Nephron progenitor cell (in vitro differentiated cells): ENCODE results near the gene ANKRD30B.
"Not testable (repeated sequence)": the region's sequence is repeated elsewhere in the genome, so short reads cannot be mapped to it uniquely, and the experiment has no call there.

ENCODE experiments used
- DNase-seq: peaks from one replicate; pipeline ENCODE4 v3.0.0; 2021
- H3K27ac Mint-ChIP-seq: 2 replicates; pipeline ENCODE4 v1.8.0; 2021; ENCODE audit warnings: mild to moderate bottlenecking, moderate library complexity, mixed read lengths
- H3K27me3 Mint-ChIP-seq: 2 replicates; pipeline ENCODE4 v1.8.0; 2021; ENCODE audit warnings: mild to moderate bottlenecking, low read depth, mixed read lengths; ENCODE audit not compliant: poor library complexity
- H3K36me3 Mint-ChIP-seq: 2 replicates; pipeline ENCODE4 v1.8.0; 2021; ENCODE audit warnings: low read depth, mixed read lengths
- H3K4me1 Mint-ChIP-seq: 2 replicates; pipeline ENCODE4 v1.8.0; 2021; ENCODE audit warnings: mixed read lengths
- H3K4me3 Mint-ChIP-seq: 2 replicates; pipeline ENCODE4 v1.8.0; 2021; ENCODE audit warnings: mild to moderate bottlenecking, moderate library complexity, mixed read lengths
- H3K9me3 Mint-ChIP-seq: 2 replicates; pipeline ENCODE4 v1.8.0; 2021; ENCODE audit warnings: mild to moderate bottlenecking, moderate library complexity, mixed read lengths
- CTCF ChIP-seq: fragments of 200-600 bp; sonication (generic); IDR thresholded peaks from 2 replicates; pipeline ENCODE4 v1.5.0; 2021; ENCODE audit warnings: antibody characterized with exemption

The ANKRD30B gene

DNA sequence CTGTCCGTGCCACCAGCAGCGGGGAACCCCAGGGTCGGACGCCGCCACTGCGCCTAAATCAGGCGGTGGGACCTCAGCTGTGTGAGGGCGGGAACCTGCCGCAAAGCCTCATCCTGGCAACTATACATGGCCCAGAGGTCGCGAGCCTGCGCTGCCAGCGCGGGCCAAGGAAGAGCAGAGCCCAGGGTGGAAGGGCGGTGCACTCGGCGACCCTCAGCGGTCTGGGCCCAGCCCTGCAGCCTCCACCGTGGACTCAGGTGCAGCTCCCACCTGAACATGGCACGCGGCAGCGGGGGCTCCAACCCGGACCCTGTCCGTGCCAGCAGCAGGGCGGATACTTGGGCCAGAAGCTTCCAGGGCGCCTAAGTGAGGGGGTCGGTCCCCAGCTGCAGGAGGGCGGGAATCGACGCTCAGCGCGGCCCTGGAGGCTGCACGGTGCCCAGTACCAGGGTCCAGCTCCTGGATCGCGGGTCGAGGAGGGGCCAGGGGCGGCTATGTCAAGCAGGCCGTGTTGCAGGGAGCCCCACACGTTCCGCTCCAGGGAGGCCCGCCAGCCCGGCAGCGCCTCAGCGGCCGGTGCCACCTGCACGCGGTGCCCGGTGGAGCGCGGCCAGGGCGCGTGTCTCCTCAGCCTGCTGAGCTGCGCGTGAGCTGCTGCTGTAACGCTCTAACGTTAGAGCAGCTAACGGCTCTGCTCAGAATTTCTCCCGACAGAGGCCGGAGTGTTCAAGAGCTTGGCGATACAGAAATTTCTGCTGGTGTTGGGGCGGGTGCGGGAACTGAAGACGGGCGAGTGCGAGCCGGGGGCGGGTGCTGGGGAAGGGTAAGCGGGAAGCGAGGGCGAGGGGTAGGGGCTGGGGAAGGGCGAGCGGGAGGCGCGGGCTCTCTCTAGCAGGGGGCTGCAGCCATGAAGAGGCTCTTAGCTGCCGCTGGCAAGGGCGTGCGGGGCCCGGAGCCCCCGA lies at the start of gene ANKRD30B:
ANKRD30B (plus strand) TSS at position 660 of the 962 bp plus-strand sequence; CDS start at position 908, 248 bp downstream.
- no peak for TF ChIP-seq CTCF
- no peaks in the 10 kb centered on the region for H3K36me3 Mint-ChIP-seq
- H3K27ac Mint-ChIP-seq, result no peak within 1 kb of the TSS
- DNase-seq, result no peak
- H3K4me1 Mint-ChIP-seq, result no peaks in the 10 kb centered on the region
- peaks cover 63% of the 10 kb centered on the region for H3K9me3 Mint-ChIP-seq
- H3K27me3 Mint-ChIP-seq, result no peaks in the 10 kb centered on the region
- H3K4me3 Mint-ChIP-seq, result no peak within 1 kb of the TSS

- not testable (repeated sequence) for H3K4me1 Mint-ChIP-seq, DNase-seq, H3K4me3 Mint-ChIP-seq, H3K27ac Mint-ChIP-seq, H3K36me3 Mint-ChIP-seq, H3K27me3 Mint-ChIP-seq
- H3K9me3 Mint-ChIP-seq, result peaks cover 54% of the 10 kb centered on the region
These were observed 46.5 kb upstream of the ANKRD30B start for GRCh38 chr18:14701286-14702040.

DNA sequence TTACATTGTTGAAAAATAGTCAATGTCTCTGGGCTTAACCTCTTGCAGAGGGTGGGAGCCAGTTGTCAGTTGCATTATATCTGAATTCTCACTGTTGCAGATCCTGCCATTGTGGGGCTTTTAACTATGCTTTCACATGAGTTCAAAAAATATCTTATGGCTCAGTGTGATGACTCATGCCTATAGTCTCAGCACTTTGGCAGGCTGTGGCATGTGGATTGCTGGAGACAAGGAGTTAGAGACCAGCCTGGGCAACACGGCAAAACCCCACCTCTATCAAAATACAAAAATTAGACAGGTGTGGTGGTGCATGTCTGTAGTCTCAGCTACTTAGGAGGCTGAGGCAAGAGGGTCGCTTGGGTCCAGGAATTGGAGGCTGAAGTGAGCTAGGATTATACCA lies 38.2 kb upstream of the ANKRD30B start:
- H3K36me3 Mint-ChIP-seq, result not testable (repeated sequence)

DNA sequence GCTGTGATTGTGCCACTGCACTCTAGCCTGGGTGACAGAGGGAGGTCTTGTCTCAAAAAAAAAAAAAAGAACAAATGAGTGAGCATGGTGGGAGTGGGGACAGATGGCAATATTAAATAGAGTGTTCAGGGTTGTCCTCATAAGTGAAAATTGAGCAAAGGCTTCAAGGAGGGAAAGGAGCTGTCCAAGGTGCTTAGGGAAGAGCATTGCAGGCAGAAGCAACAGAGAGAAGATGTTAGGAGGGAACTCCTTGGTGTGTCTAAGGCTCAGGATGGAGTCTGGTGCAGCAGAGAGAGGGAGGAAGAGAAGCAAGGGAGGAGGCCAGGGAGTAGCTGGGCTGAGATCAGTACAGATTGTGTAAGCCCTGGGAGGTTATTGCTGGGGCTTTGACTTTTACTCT lies 26.4 kb upstream of the ANKRD30B start:
- H3K27me3 Mint-ChIP-seq, H3K27ac Mint-ChIP-seq, DNase-seq, H3K4me1 Mint-ChIP-seq, H3K36me3 Mint-ChIP-seq, H3K4me3 Mint-ChIP-seq: not testable (repeated sequence)
- peaks cover 49% of the 10 kb centered on the region for H3K9me3 Mint-ChIP-seq

More for the DNA sequence above, 38.2 kb upstream of the ANKRD30B start:
- not testable (repeated sequence) for H3K4me1 Mint-ChIP-seq, H3K4me3 Mint-ChIP-seq, H3K27ac Mint-ChIP-seq, DNase-seq, H3K27me3 Mint-ChIP-seq
- H3K9me3 Mint-ChIP-seq, result peaks cover 54% of the 10 kb centered on the region

DNA sequence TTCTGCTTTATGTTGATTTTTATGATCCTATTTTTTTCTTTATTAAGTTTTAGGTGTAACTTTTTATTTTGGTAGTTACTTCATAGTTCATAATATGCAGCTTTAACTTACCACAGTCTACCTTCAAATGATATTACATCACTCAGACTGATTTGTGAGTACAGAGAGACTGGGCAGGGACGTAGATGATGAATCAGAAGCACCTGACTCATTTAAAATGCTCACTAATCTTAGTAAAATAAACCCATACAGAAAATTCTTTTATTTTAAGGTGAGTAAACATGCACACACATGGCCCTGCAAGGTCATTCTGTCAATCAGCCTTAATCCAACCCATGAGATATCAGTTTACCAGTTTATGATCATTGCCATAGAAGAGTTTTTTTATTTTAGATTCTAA lies 8.9 kb upstream of the ANKRD30B start:
- not testable (repeated sequence) for H3K27ac Mint-ChIP-seq
- H3K9me3 Mint-ChIP-seq, result peaks cover 42% of the 10 kb centered on the region

GRCh38 chr18:14746897-14747296 lies 1.1 kb upstream of the ANKRD30B start:
- Mint-ChIP-seq H3K27ac (no peak overlapping the region), H3K4me1 (no peaks in the 10 kb centered on the region), H3K36me3 (no peaks in the 10 kb centered on the region), H3K9me3 (peaks cover 61% of the 10 kb centered on the region), H3K4me3 (no peak overlapping the region), H3K27me3 (no peaks in the 10 kb centered on the region)
- TF ChIP-seq CTCF, result no peak
- DNase-seq, result no peak

More for the DNA sequence above, 8.9 kb upstream of the ANKRD30B start:
- H3K36me3 Mint-ChIP-seq, H3K4me3 Mint-ChIP-seq, H3K27me3 Mint-ChIP-seq, H3K4me1 Mint-ChIP-seq, DNase-seq: not testable (repeated sequence)

DNA sequence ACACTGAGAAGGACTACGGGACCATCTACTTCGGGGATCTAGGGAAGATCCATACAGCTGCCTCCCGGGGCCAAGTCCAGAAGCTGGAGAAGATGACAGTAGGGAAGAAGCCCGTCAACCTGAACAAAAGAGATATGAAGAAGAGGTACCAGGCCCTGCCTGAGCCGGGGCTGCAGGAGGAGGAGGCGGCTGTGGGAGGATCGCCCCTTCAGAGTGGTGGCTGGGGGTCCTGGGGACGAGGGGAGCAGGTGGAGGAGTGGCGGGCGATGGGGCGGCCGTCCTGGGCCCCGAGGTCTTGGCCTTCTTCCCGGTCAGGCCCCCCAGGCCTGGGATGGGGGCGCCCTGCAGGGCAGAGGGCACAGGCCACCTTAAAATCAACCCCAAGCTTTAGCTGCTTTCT lies 524 bp downstream of the ANKRD30B start:
- H3K4me1 Mint-ChIP-seq, result no peaks in the 10 kb centered on the region
- no peaks in the 10 kb centered on the region for H3K27me3 Mint-ChIP-seq
- H3K27ac Mint-ChIP-seq, result no peak overlapping the region
- no peak for TF ChIP-seq CTCF
- peaks cover 57% of the 10 kb centered on the region for H3K9me3 Mint-ChIP-seq
- no peak overlapping the region for H3K4me3 Mint-ChIP-seq
- no peak for DNase-seq
- H3K36me3 Mint-ChIP-seq, result no peaks in the 10 kb centered on the region

DNA sequence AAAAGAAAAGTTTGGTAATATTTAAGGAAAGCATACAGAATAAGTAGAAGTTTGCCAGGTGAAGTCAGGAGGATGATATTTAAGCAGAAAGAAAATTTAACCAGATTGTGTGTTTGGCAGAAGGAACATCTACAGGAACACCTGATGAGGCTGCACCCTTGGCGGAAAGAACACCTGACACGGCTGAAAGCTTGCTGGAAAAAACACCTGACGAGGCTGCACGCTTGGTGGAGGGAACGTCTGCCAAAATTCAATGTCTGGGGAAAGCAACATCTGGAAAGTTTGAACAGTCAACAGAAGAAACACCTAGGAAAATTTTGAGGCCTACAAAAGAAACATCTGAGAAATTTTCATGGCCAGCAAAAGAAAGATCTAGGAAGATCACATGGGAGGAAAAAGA lies 15.6 kb downstream of the ANKRD30B start:
- not testable (repeated sequence) for DNase-seq, H3K27ac Mint-ChIP-seq, H3K36me3 Mint-ChIP-seq, H3K4me3 Mint-ChIP-seq, H3K27me3 Mint-ChIP-seq, H3K4me1 Mint-ChIP-seq
- peaks cover 67% of the 10 kb centered on the region for H3K9me3 Mint-ChIP-seq
